ENCODE measurements around the gene RAD18. TPM values are rescaled to one million over a fixed set of nuclear protein-coding genes. Genes with fewer than 3 reads are reported as not detected.

RAD18 gene
- total RNA-seq, 1 donor from 2014 or later = 6.0 TPM

- Histone ChIP-seq H3K4me2 (ENCODE audit: low read length) (no peak overlapping the region), H3K9me3 (ENCODE audit: insufficient read depth, low read depth, low read length) (no peaks in the 10 kb centered on the region), H3K27ac (ENCODE audit: low read depth, low read length) (no peak overlapping the region), H3K27me3 (ENCODE audit: insufficient read depth, low read length) (no peaks in the 10 kb centered on the region), H3K36me3 (ENCODE audit: insufficient read depth, low read length) (peaks cover 3% of the 10 kb centered on the region), H4K20me1 (ENCODE audit: insufficient read depth, low read length) (no peaks in the 10 kb centered on the region), H3K4me1 (ENCODE audit: insufficient read depth, low read length) (no peaks in the 10 kb centered on the region), H3K9ac (ENCODE audit: low read length) (no peak overlapping the region), H2AFZ (ENCODE audit: low read depth, low read length) (no peak overlapping the region), H3K79me2 (ENCODE audit: insufficient read depth, low read length) (no peaks in the 10 kb centered on the region), H3K4me3 (ENCODE audit: insufficient read depth, low read depth, low read length) (no peak overlapping the region)
- DNase-seq (ENCODE audit: low read depth) = no peak
- H3K36me3 Mint-ChIP-seq (ENCODE audit: low read depth, unreplicated experiment) = peaks cover 5% of the 10 kb centered on the region
- peaks cover 7% of the 10 kb centered on the region for H3K4me1 Mint-ChIP-seq (ENCODE audit: low read depth, unreplicated experiment)
- no peaks in the 10 kb centered on the region for H3K27me3 Mint-ChIP-seq (ENCODE audit: low read depth, unreplicated experiment)
- H3K9me3 Mint-ChIP-seq (ENCODE audit: unreplicated experiment) = no peaks in the 10 kb centered on the region
- no peak overlapping the region for H3K4me3 Mint-ChIP-seq (ENCODE audit: unreplicated experiment)
- TF ChIP-seq EZH2 (IDR thresholded peaks at IDR 0.05; ENCODE audit: insufficient read depth, low read length) = no peak
- TF ChIP-seq, protein P1, sequence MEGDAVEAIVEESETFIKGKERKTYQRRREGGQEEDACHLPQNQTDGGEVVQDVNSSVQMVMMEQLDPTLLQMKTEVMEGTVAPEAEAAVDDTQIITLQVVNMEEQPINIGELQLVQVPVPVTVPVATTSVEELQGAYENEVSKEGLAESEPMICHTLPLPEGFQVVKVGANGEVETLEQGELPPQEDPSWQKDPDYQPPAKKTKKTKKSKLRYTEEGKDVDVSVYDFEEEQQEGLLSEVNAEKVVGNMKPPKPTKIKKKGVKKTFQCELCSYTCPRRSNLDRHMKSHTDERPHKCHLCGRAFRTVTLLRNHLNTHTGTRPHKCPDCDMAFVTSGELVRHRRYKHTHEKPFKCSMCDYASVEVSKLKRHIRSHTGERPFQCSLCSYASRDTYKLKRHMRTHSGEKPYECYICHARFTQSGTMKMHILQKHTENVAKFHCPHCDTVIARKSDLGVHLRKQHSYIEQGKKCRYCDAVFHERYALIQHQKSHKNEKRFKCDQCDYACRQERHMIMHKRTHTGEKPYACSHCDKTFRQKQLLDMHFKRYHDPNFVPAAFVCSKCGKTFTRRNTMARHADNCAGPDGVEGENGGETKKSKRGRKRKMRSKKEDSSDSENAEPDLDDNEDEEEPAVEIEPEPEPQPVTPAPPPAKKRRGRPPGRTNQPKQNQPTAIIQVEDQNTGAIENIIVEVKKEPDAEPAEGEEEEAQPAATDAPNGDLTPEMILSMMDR (IDR thresholded peaks at IDR 0.05; ENCODE audit: insufficient read depth, low read depth, low read length) = no peak
- no peak overlapping the region for H3K27ac Mint-ChIP-seq (ENCODE audit: unreplicated experiment)
- FAIRE-seq = no peak
Observed at GRCh38 chr3:8899876-8900460, 63.3 kb downstream of the RAD18 start.

DNA sequence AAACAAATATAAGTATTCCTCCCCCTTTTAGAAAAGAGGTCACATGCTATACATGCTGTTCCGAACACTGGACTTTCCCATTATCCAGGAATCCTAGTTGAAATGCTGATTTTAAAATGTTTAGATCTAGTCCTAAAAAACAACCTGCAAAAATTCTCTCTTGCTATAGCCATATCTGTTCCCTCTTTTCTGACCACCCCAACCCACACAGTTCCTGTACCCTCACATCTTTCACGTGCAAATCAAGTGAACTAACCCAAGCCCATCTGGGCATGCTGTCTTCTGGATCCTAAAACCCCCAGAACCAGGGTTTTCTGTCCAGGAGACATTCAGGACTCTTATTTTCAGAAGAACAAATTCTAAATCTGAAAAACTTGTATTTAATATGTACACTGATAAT is 67.4 kb downstream of the RAD18 start:
- H3K4me1 Mint-ChIP-seq (ENCODE audit: low read depth, unreplicated experiment) = peaks cover 6% of the 10 kb centered on the region

GRCh38 chr3:8893001-8893400 is 70.3 kb downstream of the RAD18 start:
- FAIRE-seq = no peak

More for the DNA sequence above, 67.4 kb downstream of the RAD18 start:
- Histone ChIP-seq H3K4me1 (ENCODE audit: insufficient read depth, low read length) (peaks cover 12% of the 10 kb centered on the region), H4K20me1 (ENCODE audit: insufficient read depth, low read length) (no peaks in the 10 kb centered on the region), H3K4me2 (ENCODE audit: low read length) (no peak overlapping the region), H3K36me3 (ENCODE audit: insufficient read depth, low read length) (peaks cover 3% of the 10 kb centered on the region), H3K4me3 (ENCODE audit: insufficient read depth, low read depth, low read length) (no peak overlapping the region), H3K27ac (ENCODE audit: low read depth, low read length) (no peak overlapping the region), H3K9ac (ENCODE audit: low read length) (no peak overlapping the region), H2AFZ (ENCODE audit: low read depth, low read length) (no peak overlapping the region), H3K9me3 (ENCODE audit: insufficient read depth, low read depth, low read length) (no peaks in the 10 kb centered on the region), H3K27me3 (ENCODE audit: insufficient read depth, low read length) (no peaks in the 10 kb centered on the region), H3K79me2 (ENCODE audit: insufficient read depth, low read length) (no peaks in the 10 kb centered on the region)
- Mint-ChIP-seq H3K36me3 (ENCODE audit: low read depth, unreplicated experiment) (peaks cover 4% of the 10 kb centered on the region), H3K27me3 (ENCODE audit: low read depth, unreplicated experiment) (no peaks in the 10 kb centered on the region), H3K9me3 (ENCODE audit: unreplicated experiment) (no peaks in the 10 kb centered on the region), H3K4me3 (ENCODE audit: unreplicated experiment) (no peak overlapping the region), H3K27ac (ENCODE audit: unreplicated experiment) (no peak overlapping the region)
- DNase-seq (ENCODE audit: low read depth) (no peak), FAIRE-seq (no peak)
- TF ChIP-seq, protein P1 (IDR thresholded peaks at IDR 0.05; ENCODE audit: insufficient read depth, low read depth, low read length) = no peak

More at GRCh38 chr3:8893001-8893400, 70.3 kb downstream of the RAD18 start:
- Histone ChIP-seq H3K79me2 (ENCODE audit: insufficient read depth, low read length) (no peaks in the 10 kb centered on the region), H2AFZ (ENCODE audit: low read depth, low read length) (no peak overlapping the region), H4K20me1 (ENCODE audit: insufficient read depth, low read length) (no peaks in the 10 kb centered on the region), H3K9ac (ENCODE audit: low read length) (no peak overlapping the region), H3K9me3 (ENCODE audit: insufficient read depth, low read depth, low read length) (no peaks in the 10 kb centered on the region), H3K4me3 (ENCODE audit: insufficient read depth, low read depth, low read length) (no peak overlapping the region), H3K27me3 (ENCODE audit: insufficient read depth, low read length) (no peaks in the 10 kb centered on the region), H3K4me1 (ENCODE audit: insufficient read depth, low read length) (peaks cover 26% of the 10 kb centered on the region), H3K27ac (ENCODE audit: low read depth, low read length) (no peak overlapping the region), H3K4me2 (ENCODE audit: low read length) (no peak overlapping the region), H3K36me3 (ENCODE audit: insufficient read depth, low read length) (peaks cover 3% of the 10 kb centered on the region)
- Mint-ChIP-seq H3K27ac (ENCODE audit: unreplicated experiment) (no peak overlapping the region), H3K9me3 (ENCODE audit: unreplicated experiment) (no peaks in the 10 kb centered on the region), H3K4me1 (ENCODE audit: low read depth, unreplicated experiment) (peaks cover 18% of the 10 kb centered on the region), H3K27me3 (ENCODE audit: low read depth, unreplicated experiment) (no peaks in the 10 kb centered on the region), H3K4me3 (ENCODE audit: unreplicated experiment) (no peak overlapping the region), H3K36me3 (ENCODE audit: low read depth, unreplicated experiment) (peaks cover 2% of the 10 kb centered on the region)
- DNase-seq (ENCODE audit: low read depth) = no peak
- no peak for TF ChIP-seq EZH2 (IDR thresholded peaks at IDR 0.05; ENCODE audit: insufficient read depth, low read length)
- TF ChIP-seq, protein P1 (IDR thresholded peaks at IDR 0.05; ENCODE audit: insufficient read depth, low read depth, low read length) = no peak

Data from astrocyte (in vitro differentiated cells and primary cell).